ENCODE results near the gene GPATCH2.

DNA sequence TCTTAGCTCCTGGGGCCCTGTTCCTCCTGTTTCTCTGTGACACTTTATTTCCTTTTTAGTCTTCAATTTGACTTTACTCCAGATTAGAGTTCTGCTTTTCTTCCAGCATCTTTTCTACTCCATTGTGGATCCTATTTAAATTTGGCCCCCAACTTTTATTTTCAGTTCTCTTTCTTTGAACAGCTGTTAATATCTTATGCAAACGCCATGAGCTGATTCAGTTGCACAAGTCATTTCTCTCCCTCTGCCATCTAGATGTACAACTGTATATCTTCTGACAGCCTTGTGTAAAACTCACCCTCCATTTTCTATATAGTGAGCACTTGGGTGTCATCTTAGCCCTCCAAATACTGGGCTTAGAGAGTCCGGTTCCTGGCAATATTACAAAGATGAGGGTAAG, 42.5 kb upstream of the GPATCH2 start:
- no peak for TF ChIP-seq EZH2 (IDR thresholded peaks at IDR 0.05; ENCODE audit: low read length, unreplicated experiment)
- TF ChIP-seq, protein P1, sequence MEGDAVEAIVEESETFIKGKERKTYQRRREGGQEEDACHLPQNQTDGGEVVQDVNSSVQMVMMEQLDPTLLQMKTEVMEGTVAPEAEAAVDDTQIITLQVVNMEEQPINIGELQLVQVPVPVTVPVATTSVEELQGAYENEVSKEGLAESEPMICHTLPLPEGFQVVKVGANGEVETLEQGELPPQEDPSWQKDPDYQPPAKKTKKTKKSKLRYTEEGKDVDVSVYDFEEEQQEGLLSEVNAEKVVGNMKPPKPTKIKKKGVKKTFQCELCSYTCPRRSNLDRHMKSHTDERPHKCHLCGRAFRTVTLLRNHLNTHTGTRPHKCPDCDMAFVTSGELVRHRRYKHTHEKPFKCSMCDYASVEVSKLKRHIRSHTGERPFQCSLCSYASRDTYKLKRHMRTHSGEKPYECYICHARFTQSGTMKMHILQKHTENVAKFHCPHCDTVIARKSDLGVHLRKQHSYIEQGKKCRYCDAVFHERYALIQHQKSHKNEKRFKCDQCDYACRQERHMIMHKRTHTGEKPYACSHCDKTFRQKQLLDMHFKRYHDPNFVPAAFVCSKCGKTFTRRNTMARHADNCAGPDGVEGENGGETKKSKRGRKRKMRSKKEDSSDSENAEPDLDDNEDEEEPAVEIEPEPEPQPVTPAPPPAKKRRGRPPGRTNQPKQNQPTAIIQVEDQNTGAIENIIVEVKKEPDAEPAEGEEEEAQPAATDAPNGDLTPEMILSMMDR (conservative IDR thresholded peaks at IDR 0.05; ENCODE audit: low read depth, low read length), result no peak
